K562 (cell line): ENCODE measurements around the gene SYS1. TPM values are rescaled to one million over a fixed set of nuclear protein-coding genes. Genes with fewer than 3 reads are reported as not detected.

Experiments used
- BCLAF1 ChIP-seq, 2 experiments: fragments of 450-650 bp in 1 of 2; IDR thresholded peaks; 2 replicates each; pipeline ENCODE4 v1.6.1; 2011 to 2017; ENCODE audit warnings: low read depth in 2 of 2, antibody characterized with exemption in 1 of 2, borderline replicate concordance in 1 of 2, low read length in 1 of 2, mild to moderate bottlenecking in 1 of 2, mixed read lengths in 1 of 2; ENCODE audit not compliant: control insufficient read depth in 1 of 2
- CBX1 ChIP-seq: sonication (generic); IDR thresholded peaks from 2 replicates; pipeline ENCODE4 v1.6.1; 2016; ENCODE audit warnings: antibody characterized with exemption, low read depth, mild to moderate bottlenecking
- EWSR1 ChIP-seq: fragments of 450-650 bp; IDR thresholded peaks from 2 replicates; pipeline ENCODE4 v1.6.1; 2018; ENCODE audit warnings: borderline replicate concordance, mild to moderate bottlenecking, low read depth, moderate library complexity; ENCODE audit not compliant: partially characterized antibody
- HIVEP1 ChIP-seq: fragments of 250-450 bp; sonication (Bioruptor Pico); IDR thresholded peaks from 2 replicates; pipeline ENCODE4 v1.4.0; 2020; ENCODE audit warnings: mild to moderate bottlenecking
- ILK ChIP-seq: fragments of 450-650 bp; IDR thresholded peaks from 2 replicates; pipeline ENCODE4 v1.6.1; 2016; ENCODE audit warnings: missing genetic modification characterization, low read depth, mild to moderate bottlenecking, missing compliant biosample characterization, moderate library complexity, borderline replicate concordance
- NR3C1 ChIP-seq: sonication (generic); formaldehyde crosslinking; IDR thresholded peaks from 2 replicates; pipeline ENCODE4 v1.8.1; 2022; ENCODE audit warnings: missing genetic modification reagents
- PHB ChIP-seq: fragments of 250-450 bp; sonication (Bioruptor Pico); IDR thresholded peaks from 2 replicates; pipeline ENCODE4 v1.5.0; 2021
- PTTG1 ChIP-seq: fragments of 450-650 bp; IDR thresholded peaks from 2 replicates; pipeline ENCODE4 v1.6.1; 2016; ENCODE audit warnings: low read depth, mild to moderate bottlenecking, missing genetic modification characterization, missing compliant biosample characterization
- ZNF318 ChIP-seq, 2 experiments: fragments of 450-650 bp; IDR thresholded peaks; 2 replicates each; pipeline ENCODE4 v1.6.1; 2016; ENCODE audit warnings: mild to moderate bottlenecking in 2 of 2, borderline replicate concordance in 1 of 2, low read depth in 1 of 2, moderate library complexity in 1 of 2
- ZNF79 ChIP-seq: fragments of 250-450 bp; sonication (Bioruptor Pico); IDR thresholded peaks from 2 replicates; pipeline ENCODE4 v1.4.0; 2020; ENCODE audit warnings: low read depth, mild to moderate bottlenecking, moderate library complexity
- polyA plus RNA-seq, 8 experiments: library from polyadenylated mRNA; depleted of rRNA in 4 of 8; stranded (reverse) in 5 of 8; unstranded in 3 of 8; fragments of >200 nt; fragmentation: Nextera tagmentation in 2 of 8; fragmentation: Illumina TruSeq in 1 of 8; extraction: Ambion mirVana in 2 of 8; extraction: Trizol in 1 of 8; gene quantifications; 2 replicates each; pipeline versions ENCODE4 v1.2.1 to v1.2.3, GENCODE V29; 2011 to 2014; ENCODE audit warnings: inconsistent platforms in 1 of 8, missing spikeins in 1 of 8
- total RNA-seq, 7 experiments: library from RNA; depleted of rRNA in 6 of 7; stranded (reverse); fragments of >200 nt in 6 of 7; fragmentation: Illumina TruSeq in 2 of 7; extraction: Trizol in 2 of 7; gene quantifications; 2 replicates each; pipeline versions ENCODE4 v1.2.1 to v1.2.3, GENCODE V29; 2011 to 2021; ENCODE audit warnings: low replicate concordance in 1 of 7
- TF ChIP-seq, protein P1 (sequence below): fragments of 450-650 bp; IDR thresholded peaks from 2 replicates; pipeline ENCODE4 v1.6.1; 2016; ENCODE audit warnings: borderline replicate concordance
- TF ChIP-seq, protein P2 (sequence below), 2 experiments: fragments of 450-650 bp in 1 of 2; sonication (generic) in 1 of 2; formaldehyde crosslinking; conservative IDR thresholded peaks; 2 replicates each; pipeline versions ENCODE4 v1.4.0 to v1.8.1; 2020 to 2022; ENCODE audit warnings: mild to moderate bottlenecking in 1 of 2, missing genetic modification reagents in 1 of 2

Gene SYS1
- total and polyA plus RNA-seq, 9 of the 15 experiments (the other 6 are each of a cell fraction or from before 2014, with no cell fraction given) = 11.1 to 25.2 (median 17.5) TPM

- TF ChIP-seq BCLAF1 (IDR thresholded peaks at IDR 0.05; ENCODE audit: borderline replicate concordance in 1 of 2, control insufficient read depth in 1 of 2, low read depth in 2 of 2, low read length in 1 of 2) (no peak), HIVEP1 (CRISPR knock-in tag) (no peak), EWSR1 (no peak), CBX1 (no peak), NR3C1 (no peak), ZNF79 (CRISPR knock-in tag) (no peak), PTTG1 (tag) (no peak), PHB (CRISPR knock-in tag) (no peak), ILK (tag) (no peak), ZNF318 (IDR thresholded peaks at IDR 0.05; ENCODE audit: borderline replicate concordance in 1 of 2, low read depth in 1 of 2) (no peak)
- TF ChIP-seq, protein P1, sequence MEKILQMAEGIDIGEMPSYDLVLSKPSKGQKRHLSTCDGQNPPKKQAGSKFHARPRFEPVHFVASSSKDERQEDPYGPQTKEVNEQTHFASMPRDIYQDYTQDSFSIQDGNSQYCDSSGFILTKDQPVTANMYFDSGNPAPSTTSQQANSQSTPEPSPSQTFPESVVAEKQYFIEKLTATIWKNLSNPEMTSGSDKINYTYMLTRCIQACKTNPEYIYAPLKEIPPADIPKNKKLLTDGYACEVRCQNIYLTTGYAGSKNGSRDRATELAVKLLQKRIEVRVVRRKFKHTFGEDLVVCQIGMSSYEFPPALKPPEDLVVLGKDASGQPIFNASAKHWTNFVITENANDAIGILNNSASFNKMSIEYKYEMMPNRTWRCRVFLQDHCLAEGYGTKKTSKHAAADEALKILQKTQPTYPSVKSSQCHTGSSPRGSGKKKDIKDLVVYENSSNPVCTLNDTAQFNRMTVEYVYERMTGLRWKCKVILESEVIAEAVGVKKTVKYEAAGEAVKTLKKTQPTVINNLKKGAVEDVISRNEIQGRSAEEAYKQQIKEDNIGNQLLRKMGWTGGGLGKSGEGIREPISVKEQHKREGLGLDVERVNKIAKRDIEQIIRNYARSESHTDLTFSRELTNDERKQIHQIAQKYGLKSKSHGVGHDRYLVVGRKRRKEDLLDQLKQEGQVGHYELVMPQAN = no peak
- TF ChIP-seq, protein P2, sequence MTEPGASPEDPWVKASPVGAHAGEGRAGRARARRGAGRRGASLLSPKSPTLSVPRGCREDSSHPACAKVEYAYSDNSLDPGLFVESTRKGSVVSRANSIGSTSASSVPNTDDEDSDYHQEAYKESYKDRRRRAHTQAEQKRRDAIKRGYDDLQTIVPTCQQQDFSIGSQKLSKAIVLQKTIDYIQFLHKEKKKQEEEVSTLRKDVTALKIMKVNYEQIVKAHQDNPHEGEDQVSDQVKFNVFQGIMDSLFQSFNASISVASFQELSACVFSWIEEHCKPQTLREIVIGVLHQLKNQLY (CRISPR knock-in tag; conservative IDR thresholded peaks at IDR 0.05) = no peak
These were observed 19.3 kb upstream of the SYS1 start (continued) for GRCh38 chr20:45343532-45344167.
